Osteoblast (primary cell): ENCODE results near the gene SERINC1. TPM values are rescaled to one million over a fixed set of nuclear protein-coding genes. Genes with fewer than 3 reads are reported as not detected.
"Not testable (repeated sequence)": the region's sequence is repeated elsewhere in the genome, so short reads cannot be mapped to it uniquely, and the experiment has no call there.

ENCODE experiments used
- DNase-seq: peaks from one replicate; pipeline ENCODE4 v3.0.0; 2011; ENCODE audit warnings: low spot score, mixed read lengths; ENCODE audit not compliant: insufficient read length; ENCODE audit errors: missing footprints
- H2AFZ ChIP-seq: 2 replicates; pipeline ENCODE4 v1.6.0; 2011; ENCODE audit warnings: mild to moderate bottlenecking, low read length
- H3K27ac ChIP-seq: 2 replicates; pipeline ENCODE4 v1.5.1; 2011; ENCODE audit warnings: mild to moderate bottlenecking, low read depth, low read length, moderate library complexity
- H3K27me3 ChIP-seq: 2 replicates; pipeline ENCODE4 v1.6.0; 2012; ENCODE audit warnings: mild to moderate bottlenecking, control low read depth, inconsistent platforms, low read length, moderate library complexity; ENCODE audit not compliant: insufficient read depth
- H3K36me3 ChIP-seq: 2 replicates; pipeline ENCODE4 v1.5.1; 2011; ENCODE audit warnings: mild to moderate bottlenecking, low read length, control low read depth, moderate library complexity; ENCODE audit not compliant: insufficient read depth
- H3K4me1 ChIP-seq: 2 replicates; pipeline ENCODE4 v1.5.1; 2011; ENCODE audit warnings: mild to moderate bottlenecking, low read length, control low read depth, moderate library complexity; ENCODE audit not compliant: insufficient read depth
- H3K4me2 ChIP-seq: 2 replicates; pipeline ENCODE4 v1.6.0; 2011; ENCODE audit warnings: mild to moderate bottlenecking, low read length; ENCODE audit not compliant: insufficient read depth
- H3K4me3 ChIP-seq: fragments of 200-600 bp; sonication (generic); 3 replicates; pipeline ENCODE4 v1.5.1; 2012; ENCODE audit warnings: mild to moderate bottlenecking, low read length, inconsistent platforms; ENCODE audit not compliant: insufficient read depth
- H3K79me2 ChIP-seq: 2 replicates; pipeline ENCODE4 v1.6.0; 2012; ENCODE audit warnings: mild to moderate bottlenecking, low read length, control low read depth, inconsistent platforms; ENCODE audit not compliant: insufficient read depth
- H3K9me3 ChIP-seq: 2 replicates; pipeline ENCODE4 v1.5.1; 2011; ENCODE audit warnings: low read depth, low read length, control low read depth
- H4K20me1 ChIP-seq: 2 replicates; pipeline ENCODE4 v1.6.0; 2012; ENCODE audit warnings: mild to moderate bottlenecking, low read length, control low read depth; ENCODE audit not compliant: insufficient read depth
- total RNA-seq: library from RNA; depleted of rRNA; stranded (reverse); fragments of >200 nt; gene quantifications from 2 replicates; pipeline ENCODE4 v1.2.3, GENCODE V29; 2012
- TF ChIP-seq, protein P1 (sequence below): IDR thresholded peaks from 2 replicates; pipeline ENCODE4 v1.5.1; 2011; ENCODE audit warnings: mild to moderate bottlenecking, low read depth, low read length, moderate library complexity; ENCODE audit errors: extremely low read depth

Gene SERINC1
- total RNA-seq, 1 donor = 247 TPM

DNA sequence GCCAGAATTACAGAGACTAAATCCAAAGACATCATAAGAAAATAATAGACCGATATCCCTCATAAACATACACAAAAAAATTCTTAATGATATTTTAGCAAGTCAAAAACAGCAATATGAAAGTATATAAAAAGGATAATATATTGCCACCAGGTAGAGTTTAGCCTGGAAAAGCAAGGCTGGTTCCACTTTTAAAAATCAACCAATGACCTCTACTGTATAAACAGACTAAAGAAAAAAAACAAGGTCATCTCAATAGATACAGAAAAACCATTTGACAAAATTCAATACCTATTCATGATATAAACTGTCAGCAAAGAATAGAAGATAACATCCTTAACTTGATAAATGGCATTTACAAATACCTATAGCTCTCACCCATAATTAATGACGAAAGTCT is 9.7 kb downstream of the SERINC1 start:
- peaks cover 77% of the 10 kb centered on the region for H4K20me1 ChIP-seq
- DNase-seq = no peak
- no peaks in the 10 kb centered on the region for H3K27me3 ChIP-seq
- no peak overlapping the region for H2AFZ ChIP-seq
- TF ChIP-seq, protein P1, sequence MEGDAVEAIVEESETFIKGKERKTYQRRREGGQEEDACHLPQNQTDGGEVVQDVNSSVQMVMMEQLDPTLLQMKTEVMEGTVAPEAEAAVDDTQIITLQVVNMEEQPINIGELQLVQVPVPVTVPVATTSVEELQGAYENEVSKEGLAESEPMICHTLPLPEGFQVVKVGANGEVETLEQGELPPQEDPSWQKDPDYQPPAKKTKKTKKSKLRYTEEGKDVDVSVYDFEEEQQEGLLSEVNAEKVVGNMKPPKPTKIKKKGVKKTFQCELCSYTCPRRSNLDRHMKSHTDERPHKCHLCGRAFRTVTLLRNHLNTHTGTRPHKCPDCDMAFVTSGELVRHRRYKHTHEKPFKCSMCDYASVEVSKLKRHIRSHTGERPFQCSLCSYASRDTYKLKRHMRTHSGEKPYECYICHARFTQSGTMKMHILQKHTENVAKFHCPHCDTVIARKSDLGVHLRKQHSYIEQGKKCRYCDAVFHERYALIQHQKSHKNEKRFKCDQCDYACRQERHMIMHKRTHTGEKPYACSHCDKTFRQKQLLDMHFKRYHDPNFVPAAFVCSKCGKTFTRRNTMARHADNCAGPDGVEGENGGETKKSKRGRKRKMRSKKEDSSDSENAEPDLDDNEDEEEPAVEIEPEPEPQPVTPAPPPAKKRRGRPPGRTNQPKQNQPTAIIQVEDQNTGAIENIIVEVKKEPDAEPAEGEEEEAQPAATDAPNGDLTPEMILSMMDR = no peak
- peaks cover 8% of the 10 kb centered on the region for H3K36me3 ChIP-seq
- peaks cover 7% of the 10 kb centered on the region for H3K4me1 ChIP-seq
- H3K4me2 ChIP-seq = no peak overlapping the region
- peaks cover 97% of the 10 kb centered on the region for H3K79me2 ChIP-seq
- H3K27ac ChIP-seq = no peak overlapping the region
- H3K4me3 ChIP-seq = no peak overlapping the region
- no peaks in the 10 kb centered on the region for H3K9me3 ChIP-seq

DNA sequence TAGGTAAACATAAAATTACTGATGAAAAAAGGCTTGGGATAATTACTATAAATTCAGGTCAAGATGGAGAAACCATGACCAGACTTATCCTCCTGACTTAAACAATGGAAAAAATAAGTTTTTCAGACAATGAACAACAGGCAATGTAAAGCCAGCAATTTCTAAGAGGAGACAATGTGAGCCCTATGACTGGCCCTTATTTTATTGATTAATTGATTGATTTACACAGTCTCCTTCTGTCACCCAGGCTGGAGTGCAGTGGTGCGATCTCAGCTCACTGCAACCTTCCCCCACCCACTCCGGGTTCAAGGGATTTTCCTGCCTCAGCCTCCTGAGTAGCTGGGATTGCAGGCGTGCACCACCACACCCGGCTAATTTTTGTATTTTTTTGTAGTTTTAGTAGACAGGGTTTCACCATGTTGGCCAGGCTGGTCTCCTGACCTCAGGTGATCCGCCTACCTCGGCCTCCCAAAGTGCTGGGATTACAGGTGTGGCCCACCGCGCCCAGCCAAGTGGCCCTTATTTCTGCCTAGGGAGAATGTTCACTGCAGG is 11.7 kb downstream of the SERINC1 start:
- H3K27ac ChIP-seq, H3K4me3 ChIP-seq, H3K9me3 ChIP-seq, H3K4me1 ChIP-seq, H2AFZ ChIP-seq, H3K27me3 ChIP-seq, H3K4me2 ChIP-seq, DNase-seq: not testable (repeated sequence)
- Histone ChIP-seq H4K20me1 (peaks cover 61% of the 10 kb centered on the region), H3K79me2 (peaks cover 85% of the 10 kb centered on the region), H3K36me3 (peaks cover 20% of the 10 kb centered on the region)

DNA sequence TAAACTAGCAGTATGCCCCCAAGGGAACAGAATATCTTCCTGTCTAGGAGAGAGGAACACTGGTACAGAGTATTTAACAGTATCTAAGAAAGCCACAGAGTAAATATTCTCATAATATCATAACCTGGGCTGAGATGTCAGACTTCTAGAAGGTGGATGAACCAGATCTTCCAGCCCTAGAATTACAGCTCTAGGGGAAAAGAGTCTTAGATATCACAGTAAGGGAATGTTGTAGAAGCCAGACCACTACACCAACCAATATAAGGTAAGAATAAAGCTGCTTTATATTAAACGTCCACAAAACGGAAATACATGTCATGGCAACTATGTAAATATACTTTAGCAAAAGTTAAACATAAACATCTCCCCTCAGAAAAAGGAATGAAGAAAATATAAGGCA is 12.4 kb downstream of the SERINC1 start:
- TF ChIP-seq, protein P1 = no peak
- DNase-seq = no peak
- no peaks in the 10 kb centered on the region for H3K27me3 ChIP-seq
- H3K36me3 ChIP-seq = peaks cover 22% of the 10 kb centered on the region
- H3K79me2 ChIP-seq = peaks cover 85% of the 10 kb centered on the region
- H3K9me3 ChIP-seq = no peaks in the 10 kb centered on the region
- no peak overlapping the region for H2AFZ ChIP-seq
- H3K4me2 ChIP-seq = no peak overlapping the region
- peaks cover 62% of the 10 kb centered on the region for H4K20me1 ChIP-seq
- no peak overlapping the region for H3K4me3 ChIP-seq
- peaks cover 7% of the 10 kb centered on the region for H3K4me1 ChIP-seq
- H3K27ac ChIP-seq = no peak overlapping the region

DNA sequence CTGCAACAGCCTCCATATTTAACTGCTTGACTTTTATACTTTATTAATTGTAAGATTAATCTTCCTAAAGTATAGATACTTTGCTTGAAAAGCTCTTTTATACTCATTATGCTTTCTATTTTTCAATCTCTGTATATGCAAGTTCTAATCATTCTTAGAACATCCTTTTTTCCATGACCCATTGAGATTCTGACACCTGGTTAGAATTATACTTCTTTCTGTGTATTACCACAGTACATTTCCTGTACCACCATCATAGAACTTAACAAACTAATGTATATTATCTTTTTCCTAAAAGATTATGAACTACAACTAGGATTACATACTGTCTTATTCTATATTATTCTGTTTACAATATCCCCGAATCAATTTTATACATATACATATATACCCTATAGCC is 13.5 kb downstream of the SERINC1 start:
- Histone ChIP-seq H2AFZ (no peak overlapping the region), H3K4me3 (no peak overlapping the region), H3K79me2 (peaks cover 74% of the 10 kb centered on the region), H3K4me2 (no peak overlapping the region), H3K27me3 (no peaks in the 10 kb centered on the region), H4K20me1 (peaks cover 51% of the 10 kb centered on the region), H3K9me3 (no peaks in the 10 kb centered on the region), H3K4me1 (peaks cover 7% of the 10 kb centered on the region), H3K27ac (no peak overlapping the region), H3K36me3 (peaks cover 31% of the 10 kb centered on the region)
- no peak for DNase-seq
- TF ChIP-seq, protein P1 = no peak

DNA sequence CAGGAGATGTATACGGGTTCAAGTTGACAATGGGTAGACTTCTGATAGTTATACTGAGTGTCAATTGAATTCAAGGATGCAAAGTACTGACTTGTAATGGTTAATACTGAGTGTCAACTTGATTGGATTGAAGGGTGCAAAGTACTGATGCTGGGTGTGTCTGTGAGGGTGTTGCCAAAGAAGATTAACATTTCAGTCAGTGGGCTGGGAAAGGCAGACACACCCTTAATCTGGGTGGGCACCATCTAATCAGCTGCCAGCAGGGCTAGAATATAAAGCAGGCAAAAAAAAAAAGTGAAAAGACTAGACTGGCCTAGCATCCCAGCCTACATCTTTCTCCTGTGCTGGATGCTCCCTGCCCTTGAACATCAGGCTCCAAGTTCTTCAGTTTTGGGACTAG is 16.5 kb downstream of the SERINC1 start:
- H3K4me3 ChIP-seq, H3K27me3 ChIP-seq, H2AFZ ChIP-seq, H3K4me1 ChIP-seq, H3K9me3 ChIP-seq, H3K4me2 ChIP-seq, H3K27ac ChIP-seq, DNase-seq: not testable (repeated sequence)
- H4K20me1 ChIP-seq = peaks cover 26% of the 10 kb centered on the region
- peaks cover 52% of the 10 kb centered on the region for H3K79me2 ChIP-seq
- H3K36me3 ChIP-seq = peaks cover 56% of the 10 kb centered on the region
